ENCODE measurements around the gene ADAMTS6.
A peak's percentile ranks its signal among the peaks of the same experiment; 100 is the strongest.

GRCh38 chr5:65102976-65103711 is 378.6 kb downstream of the ADAMTS6 start:
- TF ChIP-seq NR3C1 (IDR thresholded peaks at IDR 0.05) (no peak), CBX2 (IDR thresholded peaks at IDR 0.05; ENCODE audit: borderline replicate concordance, low read depth) (no peak), HEYL (CRISPR knock-in tag; IDR thresholded peaks at IDR 0.05) (no peak), CTCF (IDR thresholded peaks at IDR 0.05) (peak; percentile 25; the same call in 2 of the 3 replicates), RCOR1 (IDR thresholded peaks at IDR 0.05; ENCODE audit: low read depth, low read length) (no peak), CEBPB (IDR thresholded peaks at IDR 0.05) (no peak), POLR2A (IDR thresholded peaks at IDR 0.05; ENCODE audit: low read length) (peak; percentile 60)
- TF ChIP-seq, protein P1, sequence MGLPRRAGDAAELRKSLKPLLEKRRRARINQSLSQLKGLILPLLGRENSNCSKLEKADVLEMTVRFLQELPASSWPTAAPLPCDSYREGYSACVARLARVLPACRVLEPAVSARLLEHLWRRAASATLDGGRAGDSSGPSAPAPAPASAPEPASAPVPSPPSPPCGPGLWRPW (IDR thresholded peaks at IDR 0.05): no peak
